Suppressor macrophage treated with lipopolysaccharide for 4 hours (primary cell): Measurements from ENCODE around the gene DEPDC4.

Source experiments
- DNase-seq: peaks from one replicate; pipeline ENCODE4 v3.0.0-alpha.2; 2020

DEPDC4 gene

DNA sequence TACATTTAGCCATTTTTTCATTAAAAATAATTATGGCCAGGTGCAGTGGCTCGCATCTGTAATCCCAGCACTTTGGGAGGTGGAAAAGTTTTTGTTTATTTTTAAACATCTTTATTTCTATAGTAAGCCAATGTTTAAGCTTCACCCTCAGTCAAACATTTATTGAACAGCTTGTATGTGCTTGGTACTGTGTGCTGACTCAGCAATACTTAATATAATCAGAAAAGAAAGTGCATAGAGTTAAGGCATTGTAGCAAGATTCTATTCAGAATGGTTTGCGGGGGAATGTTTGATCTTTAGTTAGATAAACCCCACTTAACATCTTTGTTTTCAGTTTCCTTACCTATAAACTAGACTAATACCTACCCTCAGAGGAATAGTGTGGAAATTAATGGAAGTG, 55.2 kb downstream of the DEPDC4 start:
- no peak for DNase-seq

- DNase-seq = no peak
These were observed 58.0 kb downstream of the DEPDC4 start for GRCh38 chr12:100208834-100209233.

- no peak for DNase-seq
These were observed 59.6 kb downstream of the DEPDC4 start for GRCh38 chr12:100207311-100207710.

- DNase-seq = no peak
These were observed 65.1 kb downstream of the DEPDC4 start for GRCh38 chr12:100201604-100202423.

GRCh38 chr12:100200463-100201181, 66.3 kb downstream of the DEPDC4 start, which contains the start of gene ACTR6:
Gene ACTR6 (plus strand): TSS chr12:100200815. CDS start chr12:100200852, 37 bp downstream.
- DNase-seq = peak; percentile 97

DNA sequence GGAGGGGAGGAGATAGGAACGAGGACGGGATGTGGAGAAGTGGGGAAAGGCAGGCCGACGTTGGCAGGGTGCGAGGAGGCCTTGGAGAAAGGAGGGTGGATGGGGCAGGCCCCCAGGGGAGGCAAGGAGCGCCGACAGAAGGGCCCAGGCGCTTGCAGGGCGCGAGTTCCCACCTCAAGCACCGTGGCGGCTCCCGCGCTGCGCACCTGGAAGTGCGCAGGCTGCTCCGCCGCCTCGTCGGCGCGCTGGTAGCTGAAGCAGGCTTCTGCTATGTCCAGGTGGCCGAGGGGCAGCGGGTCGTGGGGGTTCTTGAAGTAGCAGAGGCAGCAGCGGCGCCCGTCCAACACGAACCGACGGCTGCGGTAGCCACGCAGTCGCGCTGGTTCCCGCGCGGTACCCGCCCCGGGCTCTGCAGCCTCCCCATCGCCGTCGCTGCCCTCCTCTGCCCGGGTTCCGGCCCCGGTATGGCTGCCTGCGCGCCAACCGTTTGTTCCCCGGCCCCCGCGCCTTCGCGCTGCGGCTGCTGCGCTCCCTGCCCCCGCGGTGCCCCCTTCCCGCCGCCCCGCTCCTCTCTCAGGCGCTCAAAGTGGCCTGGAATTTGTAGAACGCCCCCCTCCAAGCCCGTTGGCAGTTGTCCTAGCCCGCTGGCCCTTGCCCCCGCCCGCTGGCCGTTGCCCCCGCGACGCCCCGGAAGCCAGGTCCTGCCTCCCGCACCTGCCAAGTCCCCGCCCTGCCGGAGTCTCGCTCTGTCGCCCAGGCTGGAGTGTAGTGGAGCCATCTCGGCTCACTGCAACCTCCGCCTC, 67.3 kb downstream of the DEPDC4 start:
- DNase-seq = peak; percentile 33

GRCh38 chr12:100199023-100199346, 67.9 kb downstream of the DEPDC4 start:
- no peak for DNase-seq

DNA sequence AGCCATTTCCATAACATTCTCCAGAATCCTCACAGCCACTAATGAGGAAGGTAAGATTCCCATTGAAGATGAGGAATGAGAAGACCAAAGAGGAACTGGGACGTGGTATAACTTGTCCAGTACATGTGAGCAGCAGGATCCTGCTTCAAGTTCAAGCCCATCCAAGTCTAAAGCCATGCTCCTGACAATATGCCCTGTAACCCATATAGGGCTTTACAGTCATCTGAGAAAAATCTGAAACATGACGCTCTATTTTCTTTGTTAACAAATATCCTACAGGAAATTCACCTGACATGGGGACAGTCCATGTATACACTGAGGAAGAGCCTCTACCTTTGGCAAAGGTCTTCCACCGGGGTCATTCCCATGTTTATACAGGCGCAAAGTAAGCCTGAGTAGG, 69.4 kb downstream of the DEPDC4 start:
- no peak for DNase-seq

DNA sequence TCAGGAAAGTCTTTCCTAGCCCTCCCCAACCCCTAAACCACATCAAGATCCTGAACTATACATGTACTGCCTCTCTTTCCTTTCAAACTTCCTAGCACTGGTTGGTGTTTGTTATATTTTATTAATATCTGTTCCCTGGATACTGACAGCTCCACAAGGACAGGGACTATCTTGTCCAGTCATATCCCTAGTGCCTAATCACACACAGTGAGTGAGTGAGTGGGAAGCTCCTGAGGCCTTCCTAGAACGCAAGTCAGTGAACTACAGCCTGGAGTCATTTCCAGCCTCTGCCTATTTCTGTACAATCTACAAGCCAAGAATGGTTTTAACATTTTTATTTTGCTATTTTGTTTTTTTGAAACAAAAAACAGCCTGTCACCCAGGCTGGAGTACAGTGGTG, 73.8 kb downstream of the DEPDC4 start:
- DNase-seq = no peak
